ENCODE data around the gene AKR1C1.
"Not testable (repeated sequence)": the region's sequence is repeated elsewhere in the genome, so short reads cannot be mapped to it uniquely, and the experiment has no call there.

The AKR1C1 gene

DNA sequence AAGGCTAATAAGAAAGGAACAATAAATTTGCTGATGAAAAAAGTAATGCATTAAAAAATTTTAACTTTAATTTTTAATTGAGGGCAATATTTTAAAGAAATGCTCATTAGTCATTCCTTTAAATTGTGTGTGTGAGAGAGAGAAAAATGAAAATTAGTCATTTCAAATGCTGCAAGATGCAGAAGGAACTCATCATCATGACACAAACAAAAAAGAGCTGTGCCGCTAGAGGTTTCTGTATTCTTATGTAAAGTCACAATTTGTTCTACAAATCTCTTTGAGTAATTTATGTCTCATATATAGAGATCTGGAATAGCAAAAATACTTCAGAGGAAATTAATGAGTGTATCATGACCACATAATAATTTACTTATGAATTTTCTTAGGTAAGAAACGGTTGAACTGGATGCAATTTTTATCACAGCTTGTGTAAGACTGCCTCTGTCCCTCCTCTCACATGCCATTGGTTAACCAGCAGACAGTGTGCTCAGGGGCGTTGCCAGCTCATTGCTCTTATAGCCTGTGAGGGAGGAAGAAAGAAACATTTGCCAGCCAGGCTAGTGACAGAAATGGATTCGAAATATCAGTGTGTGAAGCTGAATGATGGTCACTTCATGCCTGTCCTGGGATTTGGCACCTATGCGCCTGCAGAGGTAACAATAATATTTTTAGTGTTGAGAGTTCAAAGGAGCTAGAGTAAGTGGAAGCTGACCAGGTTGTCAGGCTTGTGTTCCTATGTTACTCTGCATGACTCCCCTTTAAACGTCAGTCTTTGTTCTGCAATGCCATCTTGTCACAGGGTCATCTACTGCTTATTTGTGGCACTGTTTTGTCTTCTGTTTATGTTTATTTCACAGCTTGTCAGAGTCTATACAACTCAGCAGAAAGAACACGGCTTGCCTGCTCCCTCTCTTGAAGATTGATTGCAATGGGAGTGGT, at the start of gene AKR1C1:
TSS of gene AKR1C1 (plus strand) at position 540 of the 939 bp plus-strand sequence. CDS start at position 570, 30 bp downstream.
- DNase-seq: not testable (repeated sequence)

DNA sequence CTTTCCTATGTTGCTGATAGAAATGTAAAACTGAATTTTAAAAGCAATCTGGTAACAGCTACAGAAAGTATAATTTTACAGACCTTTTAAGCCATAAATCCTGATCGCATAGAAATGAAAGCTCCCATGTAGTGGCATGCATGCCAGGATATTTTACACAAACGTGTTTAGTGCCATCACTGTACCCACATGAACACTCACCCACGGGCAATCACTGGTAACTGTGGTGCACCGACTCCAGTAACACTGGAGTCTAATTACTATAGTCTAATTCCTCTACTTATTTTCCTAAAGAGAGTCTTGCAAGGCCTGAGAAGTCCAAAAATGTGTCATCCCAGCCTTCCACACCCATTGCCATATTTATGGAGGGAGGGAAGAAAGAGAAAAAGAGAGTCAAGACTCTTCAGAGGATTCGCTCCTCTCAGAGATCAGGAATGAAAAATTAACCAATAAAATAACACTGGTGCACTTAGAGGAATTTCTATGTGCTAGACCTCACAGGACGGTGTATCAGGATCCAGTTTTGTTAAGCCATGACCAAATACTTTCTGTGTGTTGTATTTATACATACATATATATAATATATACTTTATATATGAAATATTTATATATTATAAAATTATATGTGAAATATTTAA, 48.9 kb upstream of the AKR1C1 start:
- no peak for DNase-seq

DNA sequence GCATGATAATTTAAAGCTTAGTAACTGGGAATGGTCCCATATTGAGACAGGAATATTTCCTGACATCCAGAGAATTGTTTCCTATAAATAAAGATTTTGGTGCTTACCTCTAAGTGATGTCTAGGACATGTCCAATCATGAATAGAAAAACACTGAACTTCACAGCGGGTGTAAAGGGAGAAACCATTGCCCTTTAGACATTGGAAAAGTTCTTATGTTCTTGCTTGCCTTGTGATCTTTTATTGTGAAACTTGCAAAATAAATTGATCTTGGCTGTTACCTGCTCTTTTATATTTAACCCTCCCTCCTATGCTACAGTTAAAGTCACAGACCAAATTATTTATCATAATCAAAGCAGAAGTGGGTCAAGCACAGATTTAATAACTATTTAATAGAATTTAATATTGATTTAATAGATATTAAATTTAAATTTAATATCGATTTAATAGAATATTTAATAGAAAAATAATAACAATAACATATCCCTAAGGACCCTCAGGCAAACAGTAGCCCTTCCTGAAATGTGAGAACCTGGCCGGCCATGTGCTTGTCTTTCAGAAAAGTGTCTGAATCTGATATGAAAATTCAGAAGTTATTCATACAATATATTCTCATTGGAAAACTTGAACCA, 47.0 kb upstream of the AKR1C1 start:
- no peak for DNase-seq

DNA sequence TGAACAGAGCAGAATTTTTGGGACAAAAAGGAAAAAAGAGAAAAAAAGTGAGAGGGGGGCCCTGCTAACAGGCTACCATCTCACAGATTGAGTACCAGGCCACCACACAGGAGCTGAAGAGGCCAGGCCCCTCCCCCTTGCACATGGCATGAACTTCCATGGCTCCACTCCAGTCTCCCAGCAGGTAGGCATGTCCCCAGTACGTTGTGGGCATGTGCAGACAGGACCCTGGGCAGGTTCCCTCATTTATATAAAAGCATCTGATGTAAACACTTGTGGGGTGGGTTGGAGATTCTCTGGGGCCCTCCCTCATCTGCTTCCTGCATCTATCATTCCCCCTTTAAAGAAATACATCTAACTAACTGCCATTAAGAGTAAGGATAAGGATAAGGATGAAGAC, 45.0 kb upstream of the AKR1C1 start:
- no peak for DNase-seq

DNA sequence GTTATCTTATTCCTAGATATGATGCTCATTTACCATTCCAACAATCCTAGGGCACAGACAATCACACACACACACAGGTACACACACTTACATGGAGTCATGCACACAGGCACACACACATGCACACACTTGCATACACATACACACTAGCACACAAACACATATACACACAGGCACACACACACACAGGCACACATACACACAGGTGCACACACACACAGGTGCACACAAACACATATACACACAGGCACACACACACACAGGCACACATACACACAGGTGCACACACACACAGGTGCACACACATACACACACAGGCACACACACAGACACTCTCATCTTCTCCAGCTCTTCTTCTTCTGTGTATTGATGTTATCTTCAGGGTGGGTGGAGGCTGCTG, 38.7 kb upstream of the AKR1C1 start:
- not testable (repeated sequence) for DNase-seq

DNA sequence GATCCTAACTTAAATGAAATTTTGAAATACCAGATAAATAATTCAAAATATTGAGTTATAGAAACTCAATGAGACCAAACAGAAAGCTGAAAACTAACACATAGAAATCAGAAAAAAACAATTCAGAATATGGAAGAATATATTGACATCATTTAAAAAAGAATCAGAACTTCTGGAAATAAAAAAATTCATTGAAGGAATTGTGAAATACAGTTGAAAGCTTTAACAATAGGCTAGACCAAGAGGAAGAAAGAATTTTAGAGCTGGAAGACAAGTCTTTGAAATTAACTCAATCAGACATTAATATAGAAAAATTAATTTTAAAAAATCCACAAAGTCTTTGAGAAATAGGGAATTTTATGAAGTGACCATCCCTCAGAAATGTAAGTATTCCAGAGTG, 36.8 kb upstream of the AKR1C1 start:
- no peak for DNase-seq

DNA sequence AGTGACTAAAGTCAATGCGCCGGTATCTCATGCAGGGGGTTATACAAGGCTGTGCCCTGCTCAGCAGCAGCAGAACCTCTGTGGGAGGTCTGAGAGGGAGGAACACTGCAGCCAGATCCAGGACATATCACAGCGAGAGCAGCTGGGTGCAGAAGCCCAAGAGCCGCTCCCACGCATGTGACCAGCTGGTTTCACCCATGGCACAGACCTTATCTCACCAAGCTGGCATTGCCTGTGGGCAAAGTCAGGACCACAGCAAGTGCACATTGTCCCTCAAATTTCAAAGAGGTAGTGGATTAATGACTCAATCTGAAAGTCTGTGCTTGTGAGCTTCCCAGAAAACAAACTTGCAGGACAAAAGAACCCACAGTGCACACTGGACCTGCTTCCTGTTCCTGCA, 31.6 kb upstream of the AKR1C1 start:
- DNase-seq: no peak

DNA sequence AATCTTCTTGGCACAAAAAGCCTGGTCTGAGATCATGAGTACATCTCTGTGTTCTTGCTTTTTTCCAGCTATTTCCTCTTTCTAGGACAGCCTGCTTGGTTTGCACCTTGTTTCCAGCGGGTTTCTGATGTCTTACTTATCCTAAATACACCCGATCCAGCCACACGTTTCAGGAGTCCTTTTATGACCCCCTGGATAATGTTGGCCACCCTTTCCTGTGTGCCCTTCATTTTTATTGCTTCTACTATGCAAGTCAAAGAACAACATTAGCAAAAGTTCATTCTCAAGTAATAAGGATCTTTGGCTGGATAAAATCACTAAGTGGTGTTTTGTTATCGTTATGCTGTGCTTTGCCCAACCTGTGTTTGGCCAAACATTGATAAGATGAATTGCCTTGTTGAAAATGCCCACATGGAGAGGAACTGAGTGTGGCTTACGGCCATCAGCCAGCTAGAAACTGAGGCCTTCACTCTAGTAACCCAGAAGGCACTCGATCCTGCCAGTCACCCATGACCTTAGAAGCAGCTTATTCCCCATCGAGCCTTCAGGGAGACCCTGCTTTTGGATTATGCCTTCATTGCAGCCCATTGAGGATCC, 28.7 kb upstream of the AKR1C1 start:
- no peak for DNase-seq

DNA sequence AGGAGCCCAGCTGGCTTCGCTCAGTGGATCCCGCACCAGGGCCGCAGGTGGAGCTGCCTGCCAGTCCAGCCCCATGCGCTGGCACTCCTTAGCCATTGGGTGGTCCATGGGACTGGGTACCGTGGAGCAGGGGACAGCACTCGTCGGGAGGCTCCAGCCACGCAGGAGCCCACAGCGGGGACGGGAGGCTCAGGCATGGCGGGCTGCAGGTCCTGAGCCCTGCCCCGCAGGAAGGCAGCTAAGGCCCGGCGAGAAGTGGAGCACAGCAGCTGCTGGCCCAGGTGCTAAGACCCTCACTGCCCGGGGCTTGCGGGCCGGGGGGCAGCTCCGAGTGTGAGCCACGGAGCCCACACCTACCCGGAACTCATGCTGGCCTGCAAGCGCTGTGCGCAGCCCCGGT, 25.9 kb upstream of the AKR1C1 start:
- DNase-seq: no peak

DNA sequence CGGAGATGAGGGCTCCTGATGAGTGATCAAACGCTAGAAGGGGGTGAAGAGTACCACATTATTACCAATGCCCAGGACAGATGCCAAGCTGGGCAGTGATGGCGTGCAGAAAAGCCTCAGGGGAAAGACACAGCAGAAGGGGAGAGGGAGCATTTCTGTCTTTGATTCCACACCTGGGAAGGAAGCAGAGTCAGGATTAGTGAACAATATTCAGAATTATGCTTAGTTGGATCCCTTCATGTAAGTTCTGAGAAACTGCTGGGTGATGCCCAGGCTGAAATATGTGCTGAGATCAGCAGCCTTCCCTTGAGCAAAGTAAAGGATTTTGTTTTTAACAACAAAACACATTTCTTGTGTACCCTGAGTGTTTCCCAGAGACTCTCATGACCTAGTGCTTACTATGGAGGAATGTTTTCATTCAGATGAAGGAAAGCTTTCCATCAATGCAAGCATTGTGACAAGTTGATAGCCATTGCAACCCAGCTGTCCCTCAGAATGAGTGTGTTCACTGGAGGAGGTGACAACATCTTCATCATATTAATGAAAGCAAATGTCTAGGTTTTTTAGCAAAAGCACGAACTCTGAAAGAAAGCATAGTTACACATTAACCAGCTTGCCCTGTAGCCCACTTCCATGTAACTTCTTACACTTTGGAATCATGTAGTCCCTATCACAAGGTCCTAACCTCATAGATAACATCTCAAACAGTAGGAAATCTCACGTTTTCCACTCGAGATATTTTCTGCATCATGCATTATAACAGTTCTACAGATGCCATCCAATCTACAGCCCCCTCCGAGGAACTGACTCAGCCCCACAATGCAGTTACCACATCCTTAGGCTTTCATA, 23.8 kb upstream of the AKR1C1 start:
- no peak for DNase-seq

DNA sequence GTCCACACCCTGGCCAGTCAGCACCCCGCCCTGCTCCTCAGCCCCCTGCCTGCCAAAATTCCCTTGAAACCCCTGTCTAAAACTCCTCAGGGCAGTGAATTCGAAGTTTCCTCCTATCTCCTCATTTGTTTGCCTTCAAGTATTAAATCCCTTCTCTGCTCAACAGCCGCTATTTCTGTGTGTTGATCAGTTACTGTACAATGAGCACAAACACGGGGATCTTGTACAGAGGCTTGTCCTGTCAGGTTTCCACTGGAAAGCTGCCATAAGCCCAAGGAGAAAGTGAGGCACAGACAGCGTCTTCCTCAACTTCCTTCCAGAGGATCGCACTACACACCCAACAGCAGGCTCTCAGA, 23.2 kb upstream of the AKR1C1 start:
- DNase-seq: not testable (repeated sequence)

DNA sequence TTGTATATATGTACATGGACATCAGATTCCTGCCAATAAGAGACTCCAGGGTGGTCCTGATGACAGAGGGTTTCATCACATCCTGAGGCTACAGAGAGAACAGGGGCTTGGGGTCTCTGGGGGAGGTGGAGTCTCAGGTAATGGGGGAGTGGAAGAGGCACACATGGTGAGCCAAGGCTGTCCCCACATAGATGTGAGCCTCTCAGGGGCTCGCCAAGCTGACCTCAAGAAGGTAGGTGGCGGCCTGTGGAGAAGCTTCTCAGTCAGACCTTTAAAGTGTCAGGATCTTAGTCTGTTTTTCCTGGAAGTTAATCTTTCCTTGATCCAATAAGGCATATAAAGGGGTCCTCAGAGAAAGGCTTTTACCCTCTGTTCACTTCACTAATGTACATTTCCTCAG, 22.3 kb upstream of the AKR1C1 start:
- DNase-seq: not testable (repeated sequence)

DNA sequence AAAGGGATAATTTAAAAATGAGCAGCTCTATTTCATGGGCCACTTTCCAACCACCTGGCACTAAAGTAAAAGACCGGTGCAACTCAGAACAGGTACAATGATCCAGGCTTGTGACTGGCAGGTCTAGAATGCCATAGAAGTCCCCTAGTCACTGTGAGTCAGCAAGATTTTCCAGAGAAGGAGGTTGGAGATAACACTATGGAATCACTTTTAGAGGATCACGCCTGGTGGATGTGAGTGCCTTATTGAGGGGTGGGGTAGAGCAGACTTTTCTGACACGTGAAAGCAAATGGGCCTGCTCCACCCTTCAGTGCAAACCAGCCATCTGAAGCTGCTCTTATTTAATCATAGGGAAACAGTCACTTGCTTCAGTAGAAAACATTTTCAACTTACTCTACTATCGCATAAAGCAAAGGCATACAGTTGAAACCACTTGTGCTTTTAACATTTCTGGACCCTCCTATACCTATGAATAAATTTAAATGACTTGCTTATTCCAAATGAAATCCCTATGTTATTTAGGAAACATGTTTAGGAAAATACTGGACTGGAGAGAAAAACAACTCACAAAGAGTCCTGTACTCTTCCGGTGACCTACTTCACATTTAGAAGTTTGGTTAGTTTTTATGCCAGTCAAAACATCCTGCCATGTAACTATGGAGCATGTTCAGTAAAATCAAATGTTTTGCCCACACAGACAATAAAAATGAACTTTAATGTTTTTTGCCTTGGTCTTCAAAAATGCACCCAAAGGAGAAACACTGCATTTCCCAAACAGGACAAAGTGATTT, 21.5 kb upstream of the AKR1C1 start:
- DNase-seq: no peak

DNA sequence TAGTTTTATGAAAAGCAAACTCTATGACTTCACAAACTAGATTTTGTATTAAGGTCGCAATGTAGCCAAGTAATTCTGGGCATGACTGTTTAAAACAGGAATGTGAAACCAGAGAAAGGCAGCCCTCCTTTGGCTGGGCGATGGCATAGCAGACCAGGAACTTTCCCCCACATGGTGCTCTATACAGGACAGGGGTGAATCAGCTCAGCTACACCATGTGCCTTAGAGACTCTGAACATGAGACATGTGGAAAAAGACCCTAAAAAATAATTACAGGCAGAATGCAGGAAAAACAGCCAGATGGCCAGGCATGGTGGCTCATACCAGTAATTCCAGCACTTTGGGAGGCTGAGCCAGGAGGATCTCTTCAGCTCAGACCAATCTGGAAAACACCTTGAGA, 20.3 kb upstream of the AKR1C1 start:
- not testable (repeated sequence) for DNase-seq

DNA sequence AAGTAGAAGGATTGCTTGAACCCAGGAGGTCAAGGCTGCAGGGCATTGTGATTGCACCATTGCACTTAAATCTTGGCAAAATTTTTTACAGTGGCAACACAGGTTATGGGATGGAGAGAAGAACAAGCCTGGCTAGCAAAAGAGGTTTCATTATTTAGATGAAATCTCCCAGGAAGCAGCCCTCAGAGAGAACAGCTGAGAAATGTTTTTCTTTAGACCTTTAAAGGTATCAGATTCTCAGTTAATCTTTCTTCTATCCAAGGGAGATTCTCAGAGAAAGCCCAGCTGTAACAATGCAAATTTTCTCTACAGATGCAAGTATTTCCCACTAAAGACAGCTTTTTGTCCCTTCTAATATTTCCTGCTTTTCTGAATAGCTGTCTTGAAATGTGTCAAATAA, 19.8 kb upstream of the AKR1C1 start:
- not testable (repeated sequence) for DNase-seq

DNA sequence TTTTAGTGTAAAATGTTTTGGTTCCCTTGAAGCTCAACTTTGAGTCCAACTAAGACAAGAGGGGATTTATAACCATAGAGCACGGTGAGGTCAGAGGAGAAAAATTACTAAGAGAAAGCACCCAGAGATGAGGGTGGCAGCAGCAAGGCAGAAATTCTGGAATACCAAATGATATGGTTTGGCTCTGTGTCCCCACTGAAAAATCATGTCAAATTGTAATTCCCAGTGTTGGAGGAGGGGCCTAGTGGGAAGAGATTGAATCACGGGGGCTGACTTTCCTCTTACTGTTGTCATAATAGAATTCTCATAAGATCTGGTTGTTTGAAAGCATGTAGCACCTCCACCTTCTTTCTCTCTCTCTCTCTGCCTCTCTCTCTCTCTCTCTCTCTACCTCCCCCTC, 19.4 kb upstream of the AKR1C1 start:
- DNase-seq: no peak

DNA sequence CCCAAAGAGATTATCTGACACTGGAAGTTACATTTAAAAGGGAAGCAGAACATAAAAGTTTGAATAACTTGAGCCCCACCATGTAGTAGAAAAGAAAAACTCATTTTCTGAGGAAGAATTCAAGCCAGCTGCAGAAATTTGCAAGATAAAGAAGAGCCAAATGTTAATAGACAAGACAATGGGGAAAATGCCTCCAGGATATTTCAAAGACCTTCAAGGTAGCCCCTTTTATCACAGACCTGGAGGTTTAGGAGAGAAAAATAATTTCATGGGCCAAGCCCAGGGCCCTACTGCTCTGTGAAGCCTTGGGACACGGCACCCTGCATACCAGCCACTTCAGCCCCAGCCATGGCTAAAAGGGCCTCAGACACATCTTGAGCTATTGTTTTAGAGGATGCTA, 18.4 kb upstream of the AKR1C1 start:
- DNase-seq: no peak

DNA sequence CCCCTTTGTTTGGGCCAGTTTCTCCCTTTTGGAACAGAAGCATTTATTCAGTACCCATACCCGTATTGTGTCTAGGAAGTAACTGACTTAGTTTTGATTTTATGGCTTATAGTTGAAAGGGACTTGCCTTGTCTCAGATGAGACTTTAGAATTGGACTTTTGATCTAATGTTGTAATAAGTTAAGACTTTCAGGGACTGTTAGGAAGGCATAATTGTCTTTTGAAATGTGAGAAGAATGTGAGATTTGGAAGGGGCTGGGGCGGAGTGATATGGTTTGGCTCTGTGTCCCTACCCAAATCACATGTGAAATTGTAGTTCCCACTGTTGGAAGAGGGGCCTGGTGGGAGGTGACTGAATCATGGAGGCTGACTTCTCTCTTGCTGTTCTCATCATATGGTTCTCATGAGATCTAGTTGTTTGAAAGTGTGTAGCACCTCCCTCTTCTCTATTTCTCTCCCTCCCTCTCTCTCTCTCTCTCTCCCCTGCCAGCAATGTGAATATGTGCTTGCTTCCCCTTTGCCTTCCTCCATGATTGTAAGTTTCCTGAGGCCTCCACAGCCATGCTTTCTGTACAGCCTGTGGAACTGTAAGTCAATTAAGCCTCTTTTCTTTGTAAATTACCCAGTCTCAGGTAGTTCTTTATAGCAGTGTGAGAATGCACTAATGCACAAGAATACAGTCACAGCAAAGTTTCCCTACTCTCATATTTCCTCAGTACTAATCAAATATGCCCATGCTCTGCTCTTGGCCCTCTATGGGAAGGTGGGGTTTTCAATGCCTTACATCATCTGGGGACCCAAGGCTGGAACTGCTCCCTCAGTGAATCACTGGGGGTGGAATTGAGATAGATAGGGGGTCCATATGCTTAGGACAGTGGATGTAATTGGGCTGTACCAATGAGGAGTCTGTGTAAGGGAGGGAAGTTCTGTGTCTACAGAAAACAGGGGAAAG, 17.2 kb upstream of the AKR1C1 start:
- no peak for DNase-seq

DNA sequence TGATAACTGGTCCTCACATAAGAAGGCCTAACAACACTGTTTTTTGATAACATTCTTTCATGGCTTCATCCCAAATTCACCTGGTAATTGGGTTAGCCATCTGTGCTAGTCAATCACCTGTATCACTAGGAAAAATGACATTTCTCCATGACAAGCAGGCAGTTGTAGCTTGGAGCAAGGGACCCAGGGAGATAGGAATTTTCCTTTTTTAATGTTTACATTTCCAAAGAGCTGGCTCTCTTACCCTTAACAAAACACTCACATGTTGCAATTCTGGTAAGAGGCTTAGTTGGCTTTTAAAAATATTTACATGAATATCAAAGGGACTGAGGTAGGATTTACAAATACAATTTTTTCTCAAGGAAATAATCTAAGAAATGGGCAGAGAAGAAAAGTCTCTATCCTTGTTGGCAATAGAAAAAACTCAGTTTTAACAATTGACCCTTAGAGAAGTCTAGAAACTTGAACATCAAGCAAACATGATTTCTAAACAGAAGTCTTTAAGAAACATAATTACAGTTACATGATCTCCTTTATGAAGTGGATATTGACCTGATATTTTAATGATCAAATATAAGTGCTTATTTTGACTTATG, 16.1 kb upstream of the AKR1C1 start:
- DNase-seq: no peak
